ENCODE data around the gene NEK4. TPM values are rescaled to one million over a fixed set of nuclear protein-coding genes. Genes with fewer than 3 reads are reported as not detected.

NEK4 gene
- total and polyA plus RNA-seq, 2 of the 13 experiments (the other 11 are each of a cell fraction or from before 2014, with no cell fraction given) = 16.5 to 38.0 TPM

DNA sequence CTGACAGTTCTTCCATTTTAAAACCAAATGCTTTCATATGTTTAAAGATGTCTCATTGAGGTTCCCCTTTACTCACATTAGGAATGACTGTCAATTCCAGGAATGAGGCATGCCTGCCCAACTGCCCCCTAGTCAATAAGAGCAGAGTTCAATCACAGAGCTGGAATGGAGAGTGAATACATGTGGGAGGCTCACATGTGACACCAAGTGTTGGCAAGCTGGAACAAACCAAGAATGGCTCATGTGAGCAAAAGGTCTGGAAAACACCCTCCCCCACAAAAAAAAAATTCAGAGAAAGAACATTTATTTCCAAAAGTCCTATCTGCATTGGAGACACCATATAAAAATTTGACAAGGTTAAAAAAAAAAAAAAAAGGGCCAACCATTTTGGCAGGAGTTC, 88.7 kb downstream of the NEK4 start (continued):
- TF ChIP-seq ZNF570 (CRISPR knock-in tag; IDR thresholded peaks at IDR 0.05; ENCODE audit: borderline replicate concordance) (no peak), EED (CRISPR knock-in tag; IDR thresholded peaks at IDR 0.05) (no peak), ELF1 (CRISPR knock-in tag; IDR thresholded peaks at IDR 0.05) (no peak), ZSCAN31 (CRISPR knock-in tag; IDR thresholded peaks at IDR 0.05; ENCODE audit: low read depth) (no peak), PPARG (CRISPR knock-in tag; conservative IDR thresholded peaks at IDR 0.05) (peak; percentile 91), DMAP1 (CRISPR knock-in tag; IDR thresholded peaks at IDR 0.05) (peak; percentile 65), RARG (CRISPR knock-in tag; IDR thresholded peaks at IDR 0.05; ENCODE audit: low read depth) (no peak), KDM5B (CRISPR knock-in tag; IDR thresholded peaks at IDR 0.05; ENCODE audit: borderline replicate concordance) (no peak), ZNF788 (CRISPR knock-in tag; IDR thresholded peaks at IDR 0.05; ENCODE audit: borderline replicate concordance) (no peak), ZSCAN21 (CRISPR knock-in tag; IDR thresholded peaks at IDR 0.05; ENCODE audit: borderline replicate concordance) (no peak), HNRNPLL (IDR thresholded peaks at IDR 0.05; ENCODE audit: low read depth, low read length, poor library complexity, severe bottlenecking) (no peak), PCBP2 (optimal IDR thresholded peaks at IDR 0.05; ENCODE audit: low read depth, low read length, poor library complexity, severe bottlenecking) (no peak), ZNF317 (CRISPR knock-in tag; IDR thresholded peaks at IDR 0.05) (no peak), ZNF670 (CRISPR knock-in tag; IDR thresholded peaks at IDR 0.05; ENCODE audit: borderline replicate concordance) (no peak), ZNF577 (CRISPR knock-in tag; IDR thresholded peaks at IDR 0.05; ENCODE audit: borderline replicate concordance, low read depth) (no peak), ZNF496 (CRISPR knock-in tag; IDR thresholded peaks at IDR 0.05; ENCODE audit: insufficient replicate concordance) (no peak), ATF7 (IDR thresholded peaks at IDR 0.05) (no peak), ATF7 (CRISPR knock-in tag; IDR thresholded peaks at IDR 0.05) (no peak), ZNF12 (CRISPR knock-in tag; IDR thresholded peaks at IDR 0.05) (no peak), SMAD9 (CRISPR knock-in tag; IDR thresholded peaks at IDR 0.05) (no peak), YEATS4 (CRISPR knock-in tag; IDR thresholded peaks at IDR 0.05; ENCODE audit: borderline replicate concordance) (0 out of 2 replicates have a peak, but pooled peaks have one; percentile 39)
- TF ChIP-seq, protein P1, sequence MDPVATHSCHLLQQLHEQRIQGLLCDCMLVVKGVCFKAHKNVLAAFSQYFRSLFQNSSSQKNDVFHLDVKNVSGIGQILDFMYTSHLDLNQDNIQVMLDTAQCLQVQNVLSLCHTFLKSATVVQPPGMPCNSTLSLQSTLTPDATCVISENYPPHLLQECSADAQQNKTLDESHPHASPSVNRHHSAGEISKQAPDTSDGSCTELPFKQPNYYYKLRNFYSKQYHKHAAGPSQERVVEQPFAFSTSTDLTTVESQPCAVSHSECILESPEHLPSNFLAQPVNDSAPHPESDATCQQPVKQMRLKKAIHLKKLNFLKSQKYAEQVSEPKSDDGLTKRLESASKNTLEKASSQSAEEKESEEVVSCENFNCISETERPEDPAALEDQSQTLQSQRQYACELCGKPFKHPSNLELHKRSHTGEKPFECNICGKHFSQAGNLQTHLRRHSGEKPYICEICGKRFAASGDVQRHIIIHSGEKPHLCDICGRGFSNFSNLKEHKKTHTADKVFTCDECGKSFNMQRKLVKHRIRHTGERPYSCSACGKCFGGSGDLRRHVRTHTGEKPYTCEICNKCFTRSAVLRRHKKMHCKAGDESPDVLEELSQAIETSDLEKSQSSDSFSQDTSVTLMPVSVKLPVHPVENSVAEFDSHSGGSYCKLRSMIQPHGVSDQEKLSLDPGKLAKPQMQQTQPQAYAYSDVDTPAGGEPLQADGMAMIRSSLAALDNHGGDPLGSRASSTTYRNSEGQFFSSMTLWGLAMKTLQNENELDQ (CRISPR knock-in tag; IDR thresholded peaks at IDR 0.05; ENCODE audit: borderline replicate concordance) = no peak
- TF ChIP-seq, protein P2, sequence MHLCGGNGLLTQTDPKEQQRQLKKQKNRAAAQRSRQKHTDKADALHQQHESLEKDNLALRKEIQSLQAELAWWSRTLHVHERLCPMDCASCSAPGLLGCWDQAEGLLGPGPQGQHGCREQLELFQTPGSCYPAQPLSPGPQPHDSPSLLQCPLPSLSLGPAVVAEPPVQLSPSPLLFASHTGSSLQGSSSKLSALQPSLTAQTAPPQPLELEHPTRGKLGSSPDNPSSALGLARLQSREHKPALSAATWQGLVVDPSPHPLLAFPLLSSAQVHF (CRISPR knock-in tag; IDR thresholded peaks at IDR 0.05) = no peak
- TF ChIP-seq, protein P3, sequence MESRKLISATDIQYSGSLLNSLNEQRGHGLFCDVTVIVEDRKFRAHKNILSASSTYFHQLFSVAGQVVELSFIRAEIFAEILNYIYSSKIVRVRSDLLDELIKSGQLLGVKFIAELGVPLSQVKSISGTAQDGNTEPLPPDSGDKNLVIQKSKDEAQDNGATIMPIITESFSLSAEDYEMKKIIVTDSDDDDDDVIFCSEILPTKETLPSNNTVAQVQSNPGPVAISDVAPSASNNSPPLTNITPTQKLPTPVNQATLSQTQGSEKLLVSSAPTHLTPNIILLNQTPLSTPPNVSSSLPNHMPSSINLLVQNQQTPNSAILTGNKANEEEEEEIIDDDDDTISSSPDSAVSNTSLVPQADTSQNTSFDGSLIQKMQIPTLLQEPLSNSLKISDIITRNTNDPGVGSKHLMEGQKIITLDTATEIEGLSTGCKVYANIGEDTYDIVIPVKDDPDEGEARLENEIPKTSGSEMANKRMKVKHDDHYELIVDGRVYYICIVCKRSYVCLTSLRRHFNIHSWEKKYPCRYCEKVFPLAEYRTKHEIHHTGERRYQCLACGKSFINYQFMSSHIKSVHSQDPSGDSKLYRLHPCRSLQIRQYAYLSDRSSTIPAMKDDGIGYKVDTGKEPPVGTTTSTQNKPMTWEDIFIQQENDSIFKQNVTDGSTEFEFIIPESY (CRISPR knock-in tag; IDR thresholded peaks at IDR 0.05) = no peak
- TF ChIP-seq, protein P4, sequence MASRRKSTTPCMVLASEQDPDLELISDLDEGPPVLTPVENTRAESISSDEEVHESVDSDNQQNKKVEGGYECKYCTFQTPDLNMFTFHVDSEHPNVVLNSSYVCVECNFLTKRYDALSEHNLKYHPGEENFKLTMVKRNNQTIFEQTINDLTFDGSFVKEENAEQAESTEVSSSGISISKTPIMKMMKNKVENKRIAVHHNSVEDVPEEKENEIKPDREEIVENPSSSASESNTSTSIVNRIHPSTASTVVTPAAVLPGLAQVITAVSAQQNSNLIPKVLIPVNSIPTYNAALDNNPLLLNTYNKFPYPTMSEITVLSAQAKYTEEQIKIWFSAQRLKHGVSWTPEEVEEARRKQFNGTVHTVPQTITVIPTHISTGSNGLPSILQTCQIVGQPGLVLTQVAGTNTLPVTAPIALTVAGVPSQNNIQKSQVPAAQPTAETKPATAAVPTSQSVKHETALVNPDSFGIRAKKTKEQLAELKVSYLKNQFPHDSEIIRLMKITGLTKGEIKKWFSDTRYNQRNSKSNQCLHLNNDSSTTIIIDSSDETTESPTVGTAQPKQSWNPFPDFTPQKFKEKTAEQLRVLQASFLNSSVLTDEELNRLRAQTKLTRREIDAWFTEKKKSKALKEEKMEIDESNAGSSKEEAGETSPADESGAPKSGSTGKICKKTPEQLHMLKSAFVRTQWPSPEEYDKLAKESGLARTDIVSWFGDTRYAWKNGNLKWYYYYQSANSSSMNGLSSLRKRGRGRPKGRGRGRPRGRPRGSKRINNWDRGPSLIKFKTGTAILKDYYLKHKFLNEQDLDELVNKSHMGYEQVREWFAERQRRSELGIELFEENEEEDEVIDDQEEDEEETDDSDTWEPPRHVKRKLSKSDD (CRISPR knock-in tag; IDR thresholded peaks at IDR 0.05; ENCODE audit: low read depth) = no peak

Measured in HepG2 (cell line).